ENCODE results near the gene MRTFB. TPM values are rescaled to one million over a fixed set of nuclear protein-coding genes. Genes with fewer than 3 reads are reported as not detected.

The MRTFB gene
- polyA plus RNA-seq, 1 experiment = 6.2 TPM

DNA sequence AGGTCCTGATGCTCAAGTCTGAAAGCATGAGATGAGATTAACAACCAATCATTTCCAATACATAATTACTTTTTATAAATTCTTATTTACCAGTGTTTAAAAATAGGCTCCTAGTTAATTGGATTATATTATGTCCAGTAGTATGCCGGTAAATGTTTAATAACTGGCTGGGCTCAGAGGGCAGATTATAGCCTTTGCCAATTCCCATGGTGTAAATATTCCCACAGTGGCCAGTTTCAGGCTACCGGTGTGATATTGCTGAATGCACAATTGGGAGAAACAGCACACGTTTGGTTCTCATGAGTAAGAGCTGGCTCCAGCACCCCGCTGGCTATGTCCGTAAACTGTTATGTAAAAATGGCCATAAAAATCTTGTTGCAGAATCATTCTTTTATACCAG lies 167.6 kb downstream of the MRTFB start:
- no peak for DNase-seq (ENCODE audit: low read depth)
- Histone ChIP-seq H3K4me3 (ENCODE audit: low read depth, low read length) (no peak overlapping the region), H3K27me3 (ENCODE audit: control insufficient read depth, insufficient read depth, low read length) (no peaks in the 10 kb centered on the region), H3K36me3 (ENCODE audit: control insufficient read depth, insufficient read depth, low read length) (peaks cover 1% of the 10 kb centered on the region; the same call in 1 of the 2 replicates)
- TF ChIP-seq, protein P1, sequence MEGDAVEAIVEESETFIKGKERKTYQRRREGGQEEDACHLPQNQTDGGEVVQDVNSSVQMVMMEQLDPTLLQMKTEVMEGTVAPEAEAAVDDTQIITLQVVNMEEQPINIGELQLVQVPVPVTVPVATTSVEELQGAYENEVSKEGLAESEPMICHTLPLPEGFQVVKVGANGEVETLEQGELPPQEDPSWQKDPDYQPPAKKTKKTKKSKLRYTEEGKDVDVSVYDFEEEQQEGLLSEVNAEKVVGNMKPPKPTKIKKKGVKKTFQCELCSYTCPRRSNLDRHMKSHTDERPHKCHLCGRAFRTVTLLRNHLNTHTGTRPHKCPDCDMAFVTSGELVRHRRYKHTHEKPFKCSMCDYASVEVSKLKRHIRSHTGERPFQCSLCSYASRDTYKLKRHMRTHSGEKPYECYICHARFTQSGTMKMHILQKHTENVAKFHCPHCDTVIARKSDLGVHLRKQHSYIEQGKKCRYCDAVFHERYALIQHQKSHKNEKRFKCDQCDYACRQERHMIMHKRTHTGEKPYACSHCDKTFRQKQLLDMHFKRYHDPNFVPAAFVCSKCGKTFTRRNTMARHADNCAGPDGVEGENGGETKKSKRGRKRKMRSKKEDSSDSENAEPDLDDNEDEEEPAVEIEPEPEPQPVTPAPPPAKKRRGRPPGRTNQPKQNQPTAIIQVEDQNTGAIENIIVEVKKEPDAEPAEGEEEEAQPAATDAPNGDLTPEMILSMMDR (IDR thresholded peaks at IDR 0.05; ENCODE audit: insufficient read depth, low read depth, low read length) = no peak
- ChIA-PET CTCF (no interaction called here), POLR2A (no interaction called here)

GRCh38 chr16:14239791-14240190 lies 168.7 kb downstream of the MRTFB start:
- peak; percentile 4 for DNase-seq (ENCODE audit: low read depth)
- CTCF ChIA-PET = interaction anchor here (1.1 to 2.6 kb wide), 4 partner anchors 10 to 317 kb away, joined by 3 to 23 read pairs (median 4); no protein-coding TSS in a partner anchor
- H3K4me3 ChIP-seq (ENCODE audit: low read depth, low read length) = no peak overlapping the region
- POLR2A ChIA-PET = no interaction called here
- TF ChIP-seq, protein P1 (IDR thresholded peaks at IDR 0.05; ENCODE audit: insufficient read depth, low read depth, low read length) = no peak
- H3K36me3 ChIP-seq (ENCODE audit: control insufficient read depth, insufficient read depth, low read length) = no peaks in the 10 kb centered on the region
- no peaks in the 10 kb centered on the region for H3K27me3 ChIP-seq (ENCODE audit: control insufficient read depth, insufficient read depth, low read length)

DNA sequence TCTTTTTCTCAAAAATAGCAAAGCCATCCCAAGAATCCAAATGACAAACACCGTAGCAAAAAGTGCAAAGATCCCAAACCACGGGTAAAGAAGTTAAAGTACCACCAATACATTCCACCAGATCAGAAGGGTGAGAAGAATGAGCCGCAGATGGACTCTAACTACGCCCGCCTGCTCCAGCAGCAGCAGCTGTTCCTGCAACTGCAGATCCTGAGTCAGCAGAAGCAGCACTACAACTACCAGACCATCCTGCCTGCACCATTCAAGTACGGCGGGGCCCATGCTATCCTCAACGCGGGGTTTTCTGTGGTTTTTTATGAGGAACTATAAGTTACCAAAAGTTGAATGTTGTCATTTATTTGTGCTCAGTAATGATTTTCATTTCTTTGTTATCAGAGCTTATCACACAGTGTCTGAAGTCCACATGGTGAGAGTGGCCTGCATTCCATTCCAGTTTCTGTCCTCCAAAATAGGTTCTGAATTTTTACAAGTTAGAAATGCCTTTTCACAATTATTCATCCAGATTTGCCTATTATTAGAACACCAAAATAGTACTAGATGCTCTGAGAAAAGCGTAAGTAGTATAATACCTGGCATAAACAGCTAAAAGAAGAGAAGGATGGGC lies 169.2 kb downstream of the MRTFB start:
- Histone ChIP-seq H3K27me3 (ENCODE audit: control insufficient read depth, insufficient read depth, low read length) (no peaks in the 10 kb centered on the region), H3K36me3 (ENCODE audit: control insufficient read depth, insufficient read depth, low read length) (no peaks in the 10 kb centered on the region), H3K4me3 (ENCODE audit: low read depth, low read length) (no peak overlapping the region)
- ChIA-PET POLR2A (no interaction called here), CTCF (interaction anchor here (1.0 to 2.6 kb wide), 6 partner anchors 9 to 362 kb away, joined by 3 to 23 read pairs (median 4); no protein-coding TSS in a partner anchor)
- TF ChIP-seq, protein P1 (IDR thresholded peaks at IDR 0.05; ENCODE audit: insufficient read depth, low read depth, low read length) = no peak
- peak; percentile 8 for DNase-seq (ENCODE audit: low read depth)

DNA sequence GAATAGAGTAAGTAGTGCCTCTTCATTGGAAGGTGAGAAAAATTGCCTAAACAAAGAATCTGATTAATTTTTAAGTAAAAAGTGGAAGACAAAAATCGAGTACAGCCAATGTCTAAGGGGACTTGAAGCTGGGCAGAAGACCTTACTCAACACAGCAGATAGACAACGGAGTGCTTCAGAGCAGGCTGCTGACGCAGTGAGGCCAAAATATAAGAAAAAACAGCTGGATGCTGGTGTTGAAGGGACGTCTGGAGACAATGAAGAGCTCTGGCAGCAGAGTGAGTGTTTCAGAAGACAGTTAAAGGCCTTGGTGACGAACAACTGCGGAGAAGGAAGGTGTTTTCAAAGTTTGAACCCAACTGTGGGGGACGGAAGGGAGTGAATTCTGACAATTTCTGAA lies 169.8 kb downstream of the MRTFB start:
- Histone ChIP-seq H3K27me3 (ENCODE audit: control insufficient read depth, insufficient read depth, low read length) (no peaks in the 10 kb centered on the region), H3K36me3 (ENCODE audit: control insufficient read depth, insufficient read depth, low read length) (no peaks in the 10 kb centered on the region), H3K4me3 (ENCODE audit: low read depth, low read length) (no peak overlapping the region)
- no peak for DNase-seq (ENCODE audit: low read depth)
- CTCF ChIA-PET = interaction anchor here (0.7 to 2.6 kb wide), 5 partner anchors 9 to 362 kb away, joined by 3 to 23 read pairs (median 3); no protein-coding TSS in a partner anchor
- POLR2A ChIA-PET = no interaction called here
- TF ChIP-seq, protein P1 (IDR thresholded peaks at IDR 0.05; ENCODE audit: insufficient read depth, low read depth, low read length) = no peak

DNA sequence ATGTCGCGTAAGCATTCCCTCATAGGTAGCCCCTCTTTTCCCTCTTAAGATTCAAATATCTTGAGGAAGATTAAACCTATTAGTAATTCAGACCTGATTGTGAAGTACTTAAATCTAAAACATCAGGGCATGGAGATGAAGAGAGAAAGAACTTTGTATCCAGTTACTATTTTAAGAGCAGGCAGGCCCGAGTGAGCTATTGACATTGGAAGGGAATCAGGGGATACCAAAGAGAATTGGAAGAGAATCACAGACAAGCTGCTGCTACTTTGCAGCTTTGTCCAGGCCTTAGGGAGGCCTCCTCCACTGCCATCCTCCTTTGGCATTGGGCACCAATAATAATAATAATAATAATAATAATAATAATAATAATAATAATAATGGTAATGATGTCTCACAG lies 170.5 kb downstream of the MRTFB start:
- CTCF ChIA-PET = interaction anchor here (0.7 to 2.6 kb wide), 2 partner anchors 8 to 40 kb away, joined by 3 to 23 read pairs; no protein-coding TSS in a partner anchor
- TF ChIP-seq, protein P1 (IDR thresholded peaks at IDR 0.05; ENCODE audit: insufficient read depth, low read depth, low read length) = no peak
- peaks cover 2% of the 10 kb centered on the region; the same call in 1 of the 2 replicates for H3K36me3 ChIP-seq (ENCODE audit: control insufficient read depth, insufficient read depth, low read length)
- no peaks in the 10 kb centered on the region for H3K27me3 ChIP-seq (ENCODE audit: control insufficient read depth, insufficient read depth, low read length)
- POLR2A ChIA-PET = no interaction called here
- no peak overlapping the region for H3K4me3 ChIP-seq (ENCODE audit: low read depth, low read length)
- DNase-seq (ENCODE audit: low read depth) = no peak
